OCI-LY3 (cell line): ENCODE measurements around the gene UBR1.

Experiments
- H2AFZ ChIP-seq: fragments of 200-600, 300-600 bp; shearing (Covaris generic); 2 replicates; pipeline ENCODE4 v1.6.0; 2014; ENCODE audit warnings: antibody characterized with exemption, low read depth, low read length
- H3K27ac ChIP-seq: fragments of 200-600, 300-600 bp; sonication (generic); 2 replicates; pipeline ENCODE4 v1.5.1; 2014; ENCODE audit warnings: mild to moderate bottlenecking, low read length, moderate library complexity, mixed read lengths
- H3K27me3 ChIP-seq: fragments of 200-600, 300-600 bp; sonication (generic); 2 replicates; pipeline ENCODE4 v1.6.1; 2014; ENCODE audit warnings: low read depth, low read length, mixed read lengths
- H3K36me3 ChIP-seq: fragments of 200-600, 300-600 bp; sonication (generic); replicated peaks from 2 replicates; pipeline ENCODE3; 2014; ENCODE audit warnings: low read depth, low read length, mixed read lengths
- H3K4me1 ChIP-seq: fragments of 300-600, 200-600 bp; sonication (generic); 2 replicates; pipeline ENCODE4 v1.6.1; 2014; ENCODE audit warnings: low read length, mixed read lengths
- H3K4me2 ChIP-seq: fragments of 200-600, 300-600 bp; sonication (generic); 2 replicates; pipeline ENCODE4 v1.6.1; 2014; ENCODE audit warnings: low read length, mixed read lengths
- H3K4me3 ChIP-seq: fragments of 300-600, 200-600 bp; sonication (generic); 2 replicates; pipeline ENCODE4 v1.5.1; 2014; ENCODE audit warnings: antibody characterized with exemption, mild to moderate bottlenecking, low read length, moderate library complexity
- H3K79me2 ChIP-seq: fragments of 300-600, 200-600 bp; shearing (Covaris generic); 2 replicates; pipeline ENCODE4 v1.6.1; 2014; ENCODE audit warnings: mild to moderate bottlenecking, low read length, mixed read lengths
- H3K9ac ChIP-seq: fragments of 300-600, 200-600 bp; shearing (Covaris generic); 2 replicates; pipeline ENCODE4 v1.6.0; 2014; ENCODE audit warnings: mild to moderate bottlenecking, low read length, moderate library complexity
- H3K9me3 ChIP-seq: fragments of 200-600, 300-600 bp; shearing (Covaris generic); 2 replicates; pipeline ENCODE4 v1.6.1; 2014; ENCODE audit warnings: low read length, mixed read lengths; ENCODE audit not compliant: insufficient read depth
- H4K20me1 ChIP-seq: fragments of 200-600, 300-600 bp; sonication (generic); 2 replicates; pipeline ENCODE4 v1.6.1; 2016; ENCODE audit warnings: low read length, mixed read lengths; ENCODE audit not compliant: insufficient read depth
- CTCF ChIP-seq: fragments of 200-600, 300-600 bp; sonication (generic); IDR thresholded peaks from 2 replicates; pipeline ENCODE4 v1.5.1; 2014; ENCODE audit warnings: antibody characterized with exemption, low read length, low read depth
- EZH2phosphoT487 ChIP-seq: fragments of 200-600 bp; shearing (Covaris generic); IDR thresholded peaks from 2 replicates; pipeline ENCODE4 v1.6.1; 2018; ENCODE audit warnings: antibody characterized with exemption, mixed run types, low read depth

Gene UBR1

GRCh38 chr15:43118829-43119228 lies 13.0 kb upstream of the UBR1 start:
- H3K27me3 ChIP-seq, result peaks cover 7% of the 10 kb centered on the region
- H2AFZ ChIP-seq, result 0 out of 2 replicates have a peak overlapping the region, but pooled peaks have one; percentile 4
- H3K4me1 ChIP-seq, result peaks cover 14% of the 10 kb centered on the region
- no peaks in the 10 kb centered on the region for H3K9me3 ChIP-seq
- H3K9ac ChIP-seq, result no peak overlapping the region
- H4K20me1 ChIP-seq, result no peaks in the 10 kb centered on the region
- H3K27ac ChIP-seq, result no peak overlapping the region
- TF ChIP-seq EZH2phosphoT487 (no peak), CTCF (no peak)
- H3K4me2 ChIP-seq, result peak overlapping the region; percentile 21
- H3K79me2 ChIP-seq, result no peaks in the 10 kb centered on the region
- no peaks in the 10 kb centered on the region for H3K36me3 ChIP-seq
- H3K4me3 ChIP-seq, result no peak overlapping the region

GRCh38 chr15:43118286-43118685 lies 12.4 kb upstream of the UBR1 start:
- Histone ChIP-seq H3K27ac (no peak overlapping the region), H3K9ac (no peak overlapping the region), H3K79me2 (no peaks in the 10 kb centered on the region), H3K4me1 (peaks cover 14% of the 10 kb centered on the region), H4K20me1 (no peaks in the 10 kb centered on the region), H3K9me3 (no peaks in the 10 kb centered on the region), H3K4me2 (peak overlapping the region; percentile 21), H3K27me3 (peaks cover 7% of the 10 kb centered on the region), H3K36me3 (no peaks in the 10 kb centered on the region), H3K4me3 (no peak overlapping the region), H2AFZ (0 out of 2 replicates have a peak overlapping the region, but pooled peaks have one; percentile 4)
- TF ChIP-seq CTCF (no peak), EZH2phosphoT487 (no peak)

GRCh38 chr15:43111354-43111753 lies 5.5 kb upstream of the UBR1 start:
- H2AFZ ChIP-seq, result no peak overlapping the region
- no peaks in the 10 kb centered on the region for H4K20me1 ChIP-seq
- H3K4me3 ChIP-seq, result no peak overlapping the region
- no peaks in the 10 kb centered on the region for H3K4me1 ChIP-seq
- no peak overlapping the region for H3K4me2 ChIP-seq
- H3K27ac ChIP-seq, result no peak overlapping the region
- H3K79me2 ChIP-seq, result no peaks in the 10 kb centered on the region
- no peaks in the 10 kb centered on the region for H3K9me3 ChIP-seq
- H3K36me3 ChIP-seq, result no peaks in the 10 kb centered on the region
- no peak for TF ChIP-seq EZH2phosphoT487
- no peak overlapping the region for H3K9ac ChIP-seq
- H3K27me3 ChIP-seq, result no peaks in the 10 kb centered on the region

GRCh38 chr15:43107751-43108150 lies 1.9 kb upstream of the UBR1 start:
- Histone ChIP-seq H3K79me2 (peaks cover 31% of the 10 kb centered on the region), H2AFZ (no peak overlapping the region), H3K9me3 (no peaks in the 10 kb centered on the region), H3K4me3 (no peak overlapping the region), H3K9ac (no peak overlapping the region), H3K27me3 (no peaks in the 10 kb centered on the region), H3K4me1 (peaks cover 7% of the 10 kb centered on the region; the same call in 1 of the 2 replicates), H3K4me2 (no peak overlapping the region), H4K20me1 (no peaks in the 10 kb centered on the region), H3K27ac (no peak overlapping the region), H3K36me3 (peaks cover 13% of the 10 kb centered on the region)
- TF ChIP-seq CTCF (no peak), EZH2phosphoT487 (no peak)
